ENCODE results near the gene MRPS17.
A peak's percentile ranks its signal among the peaks of the same experiment; 100 is the strongest.
"Not testable (repeated sequence)": the region's sequence is repeated elsewhere in the genome, so short reads cannot be mapped to it uniquely, and the experiment has no call there.

The MRPS17 gene

DNA sequence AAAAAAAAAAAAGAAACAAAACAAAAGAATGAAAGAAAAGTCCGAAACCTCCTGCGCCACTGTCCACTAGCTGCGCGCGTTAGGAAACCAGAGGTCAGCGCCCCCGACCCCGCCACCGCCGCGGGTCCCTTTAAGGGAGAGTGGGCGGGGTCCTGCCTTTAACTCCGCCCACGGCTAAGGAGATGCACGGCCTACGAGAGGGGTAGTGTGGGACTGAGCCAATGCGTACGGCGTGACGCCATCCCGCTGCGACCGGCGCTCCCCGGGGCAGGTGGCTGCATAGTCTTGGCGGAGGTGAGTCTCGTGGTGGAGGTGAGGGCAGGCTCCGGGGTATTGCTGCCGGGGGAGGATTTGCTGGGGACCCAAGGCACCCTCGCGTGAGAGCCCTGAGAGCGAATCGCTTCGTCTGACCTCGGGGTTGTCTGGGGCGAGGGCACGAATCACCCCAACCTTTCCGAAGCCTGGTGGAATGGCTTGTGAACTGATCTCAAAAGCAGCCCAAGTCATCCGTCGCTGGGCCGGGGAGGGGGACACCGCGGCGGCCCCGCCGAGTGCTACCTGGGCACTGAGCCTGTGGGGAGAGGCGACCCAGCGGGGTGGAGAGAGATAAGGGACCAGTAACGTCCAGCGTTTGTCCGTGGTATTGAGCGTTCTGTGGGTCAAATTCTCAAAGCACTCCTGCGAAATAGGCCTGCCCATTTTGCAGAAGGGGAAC is at the start of gene MRPS17:
Gene MRPS17, plus strand, starts transcription at position 241 of the 715 bp plus-strand sequence. CDS start 1,319 bp downstream, outside the sequence.
- DNase-seq (ENCODE audit: extremely low spot score, insufficient read length, low read depth) (peak; percentile 99), FAIRE-seq (peak; percentile 95)

DNA sequence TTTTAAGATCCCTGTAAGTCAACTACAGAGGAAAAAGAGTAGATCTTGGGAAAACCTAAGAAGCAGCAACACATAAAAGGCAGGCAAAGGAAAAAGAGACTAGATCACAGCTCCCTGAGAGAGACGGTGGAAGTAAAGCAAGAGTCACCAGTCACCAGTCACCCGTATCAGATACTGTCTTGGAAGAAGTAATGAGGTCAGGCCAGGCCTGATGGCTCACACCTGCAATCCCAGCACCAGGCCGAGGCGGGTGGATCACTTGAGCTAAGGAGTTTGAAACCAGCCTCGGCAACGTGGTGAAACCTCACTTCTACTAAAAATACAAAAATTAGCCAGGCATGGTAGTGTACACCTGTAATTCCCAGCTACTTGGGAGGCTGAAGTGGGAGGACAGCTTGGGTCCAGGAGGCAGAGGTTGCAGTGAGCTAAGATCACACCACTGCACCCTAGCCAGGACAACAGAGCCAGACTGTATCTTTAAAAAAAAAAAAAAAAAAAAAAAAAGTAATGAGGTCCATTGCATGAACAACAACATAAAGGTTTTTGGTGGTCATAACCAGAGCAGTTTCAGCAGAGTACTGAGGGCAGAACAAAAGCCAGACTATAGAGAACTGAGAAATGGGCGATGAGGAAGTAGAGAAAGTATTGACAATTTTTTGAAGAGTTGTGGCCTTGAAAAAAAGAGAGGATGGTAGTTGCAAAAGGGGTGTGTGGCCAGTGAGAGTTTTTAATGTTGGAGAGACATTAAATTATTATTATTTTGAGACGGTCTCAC is 47.5 kb upstream of the MRPS17 start:
- FAIRE-seq (peak; percentile 18), DNase-seq (ENCODE audit: extremely low spot score, insufficient read length, low read depth) (no peak)

DNA sequence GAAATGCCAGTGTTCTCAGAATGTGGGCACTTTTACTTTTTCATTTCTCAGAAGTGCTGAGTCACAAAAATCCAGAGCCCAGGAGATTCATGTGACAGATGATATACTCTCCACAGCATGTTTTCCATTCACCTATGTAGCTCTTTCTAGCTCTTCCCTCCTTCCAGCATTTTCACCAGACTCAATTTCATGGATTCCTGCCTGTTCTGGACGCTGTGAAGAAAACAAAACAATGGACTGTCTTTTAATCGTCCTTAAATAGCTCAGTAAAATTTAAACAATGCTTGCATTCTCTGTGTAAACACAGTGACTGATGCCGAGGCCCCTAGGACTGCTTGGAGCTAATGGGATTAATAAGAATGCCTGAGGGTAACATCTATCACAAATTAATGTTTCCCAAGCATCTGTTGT is 38.9 kb upstream of the MRPS17 start:
- FAIRE-seq (no peak), DNase-seq (ENCODE audit: extremely low spot score, insufficient read length, low read depth) (no peak)

DNA sequence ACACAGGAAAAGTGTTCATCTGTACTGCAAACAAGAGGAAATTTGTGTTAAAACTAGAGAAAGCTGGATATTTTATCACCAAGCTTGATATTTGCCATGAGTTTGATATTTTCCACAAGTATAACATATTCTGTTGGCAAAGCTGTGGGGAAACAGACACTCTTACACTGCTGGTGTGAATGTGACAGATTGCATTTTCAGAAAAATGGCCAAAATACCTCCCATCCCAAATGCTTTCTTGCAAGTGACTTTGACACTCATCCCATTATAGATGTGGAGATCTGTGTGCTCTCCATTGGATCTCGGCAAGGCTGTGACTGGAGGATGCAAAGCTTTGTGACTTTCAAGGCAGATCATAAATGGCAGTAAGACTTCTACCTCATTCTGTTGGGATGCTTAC is 33.9 kb upstream of the MRPS17 start:
- FAIRE-seq (no peak), DNase-seq (ENCODE audit: extremely low spot score, insufficient read length, low read depth) (no peak)

GRCh38 chr7:55928006-55928767 is 23.5 kb upstream of the MRPS17 start:
- DNase-seq (ENCODE audit: extremely low spot score, insufficient read length, low read depth) (no peak), FAIRE-seq (no peak)

- FAIRE-seq = no peak
- DNase-seq (ENCODE audit: extremely low spot score, insufficient read length, low read depth) = no peak
Observed at GRCh38 chr7:55931421-55932151, 20.1 kb upstream of the MRPS17 start.

- FAIRE-seq (no peak), DNase-seq (ENCODE audit: extremely low spot score, insufficient read length, low read depth) (no peak)
Observed at GRCh38 chr7:55939514-55940123, 12.1 kb upstream of the MRPS17 start.

GRCh38 chr7:55946545-55946944 is 5.1 kb upstream of the MRPS17 start:
- no peak for FAIRE-seq
- no peak for DNase-seq (ENCODE audit: extremely low spot score, insufficient read length, low read depth)

DNA sequence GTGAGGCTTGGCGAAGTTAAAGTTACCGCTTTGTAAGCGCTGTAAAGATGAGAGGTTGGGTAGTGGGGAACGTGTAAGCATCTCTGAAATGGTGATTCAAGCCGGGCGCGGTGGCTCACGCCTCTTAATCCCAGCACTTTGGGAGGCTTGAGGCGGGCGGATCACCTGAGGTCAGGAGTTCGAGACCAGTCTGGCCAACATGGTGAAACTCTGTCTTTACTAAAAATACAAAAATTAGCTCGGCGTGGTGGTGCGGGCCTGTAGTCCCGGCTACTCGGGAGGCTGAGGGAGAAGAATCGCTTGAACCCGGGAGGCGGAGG is 635 bp downstream of the MRPS17 start:
- DNase-seq (ENCODE audit: extremely low spot score, insufficient read length, low read depth); FAIRE-seq: not testable (repeated sequence)

GRCh38 chr7:55953707-55954475 is 2.2 kb downstream of the MRPS17 start:
- FAIRE-seq = no peak
- no peak for DNase-seq (ENCODE audit: extremely low spot score, insufficient read length, low read depth)

DNA sequence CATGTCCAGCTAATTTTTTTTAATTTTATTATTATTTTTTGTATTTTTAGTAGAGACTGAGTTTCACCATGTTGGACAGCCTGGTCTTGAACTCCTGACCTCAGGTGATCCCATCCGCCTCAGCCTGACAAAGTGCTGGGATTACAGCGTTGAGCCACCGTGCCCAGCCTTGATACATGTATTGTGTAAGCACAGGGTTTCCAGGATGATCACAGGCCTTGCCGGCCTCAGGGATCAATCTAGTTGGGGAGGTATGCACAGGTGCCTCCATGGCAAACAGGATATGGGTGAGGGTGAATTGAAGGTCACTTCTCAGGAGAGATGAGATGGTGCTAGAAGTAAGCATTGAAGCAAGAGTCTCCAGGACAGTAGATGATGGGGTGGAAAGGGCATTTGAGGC is 5.5 kb downstream of the MRPS17 start:
- FAIRE-seq (no peak), DNase-seq (ENCODE audit: extremely low spot score, insufficient read length, low read depth) (no peak)

- DNase-seq (ENCODE audit: extremely low spot score, insufficient read length, low read depth) = no peak
- no peak for FAIRE-seq
Observed at GRCh38 chr7:55962014-55962413, 10.3 kb downstream of the MRPS17 start.

DNA sequence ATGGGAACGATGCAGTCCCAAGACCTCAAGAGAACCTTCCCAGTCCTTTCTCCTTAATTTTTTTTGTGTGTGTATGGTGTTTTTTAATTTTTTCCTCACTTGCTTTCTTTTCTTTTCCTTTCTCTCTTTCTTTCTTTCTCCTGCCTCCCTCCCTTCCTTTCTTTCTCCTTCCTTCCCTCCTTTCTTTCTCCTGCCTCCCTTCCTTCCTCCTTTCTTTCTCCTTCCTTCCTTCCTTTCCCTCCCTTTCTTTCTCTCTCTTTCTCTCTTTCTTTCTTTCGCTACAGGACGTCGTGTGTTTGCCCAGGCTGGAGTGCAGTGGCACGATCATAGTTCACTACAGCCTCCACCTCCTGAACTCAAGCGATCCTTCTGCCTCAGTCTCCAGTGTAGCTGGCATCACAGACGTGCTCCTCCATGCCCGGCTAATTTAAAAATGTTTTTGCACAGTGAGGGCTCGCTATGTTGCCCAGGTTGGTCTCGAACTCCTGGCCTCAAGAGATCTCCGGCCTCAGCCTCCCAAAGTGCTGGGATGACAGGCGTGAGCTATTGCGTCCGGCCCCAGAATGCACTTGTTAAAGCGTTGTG is 12.0 kb downstream of the MRPS17 start:
- no peak for FAIRE-seq
- DNase-seq (ENCODE audit: extremely low spot score, insufficient read length, low read depth) = no peak

GRCh38 chr7:55964261-55965099 is 12.8 kb downstream of the MRPS17 start, which contains the start of gene NIPSNAP2:
Gene NIPSNAP2, plus strand, starts transcription at chr7:55964585. Its CDS starts 25 bp downstream, at chr7:55964610.
- DNase-seq (ENCODE audit: extremely low spot score, insufficient read length, low read depth) = peak; percentile 67

DNA sequence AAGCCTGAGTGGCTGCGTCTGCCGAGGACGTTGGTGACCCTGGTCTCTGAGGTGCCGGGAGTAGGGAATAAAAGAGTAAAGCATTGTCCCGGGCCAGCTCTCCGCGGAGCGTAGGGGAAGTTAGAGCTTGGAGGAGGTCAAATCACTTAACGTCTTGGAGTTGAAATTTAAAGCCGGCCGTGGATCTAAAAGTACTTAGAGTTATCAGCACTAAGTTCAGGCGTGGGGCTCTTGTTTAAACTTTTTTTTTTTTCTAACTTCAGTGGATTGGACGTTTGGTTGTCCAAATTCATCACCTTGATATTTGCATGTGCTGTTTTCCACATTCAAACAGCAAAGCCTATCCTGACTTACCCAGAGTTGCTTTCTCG is 13.4 kb downstream of the MRPS17 start:
- no peak for DNase-seq (ENCODE audit: extremely low spot score, insufficient read length, low read depth)
- peak; percentile 49 for FAIRE-seq

More at GRCh38 chr7:55964261-55965099, 12.8 kb downstream of the MRPS17 start, which contains the start of gene NIPSNAP2:
- FAIRE-seq = no peak

GRCh38 chr7:55965805-55966421 is 14.2 kb downstream of the MRPS17 start:
- FAIRE-seq (no peak), DNase-seq (ENCODE audit: extremely low spot score, insufficient read length, low read depth) (no peak)

- DNase-seq (ENCODE audit: extremely low spot score, insufficient read length, low read depth) (no peak), FAIRE-seq (no peak)
Observed at GRCh38 chr7:55966851-55967250, 15.2 kb downstream of the MRPS17 start.
